Renal cortex interstitium (tissue), 11 donors: ENCODE data around the gene MAML3. TPM values are rescaled to one million over a fixed set of nuclear protein-coding genes. Genes with fewer than 3 reads are reported as not detected.

Experiments used
- DNase-seq, 11 donors: peaks; one replicate each; pipeline ENCODE4 v3.0.0-alpha.2; 2013; ENCODE audit warnings: low read depth in 9 of 11, low spot score in 4 of 11; ENCODE audit errors: extremely low read depth in 1 of 11
- polyA plus RNA-seq, 3 donors: library from polyadenylated mRNA; unstranded; fragments of 120-200 nt; gene quantifications; one replicate each; pipeline ENCODE4 v1.2.1, GENCODE V29; 2013; ENCODE audit not compliant: insufficient read length in 3 of 3

The MAML3 gene
- polyA plus RNA-seq, 3 donors, result 16.2 to 18.5 (median 17.8) TPM

DNA sequence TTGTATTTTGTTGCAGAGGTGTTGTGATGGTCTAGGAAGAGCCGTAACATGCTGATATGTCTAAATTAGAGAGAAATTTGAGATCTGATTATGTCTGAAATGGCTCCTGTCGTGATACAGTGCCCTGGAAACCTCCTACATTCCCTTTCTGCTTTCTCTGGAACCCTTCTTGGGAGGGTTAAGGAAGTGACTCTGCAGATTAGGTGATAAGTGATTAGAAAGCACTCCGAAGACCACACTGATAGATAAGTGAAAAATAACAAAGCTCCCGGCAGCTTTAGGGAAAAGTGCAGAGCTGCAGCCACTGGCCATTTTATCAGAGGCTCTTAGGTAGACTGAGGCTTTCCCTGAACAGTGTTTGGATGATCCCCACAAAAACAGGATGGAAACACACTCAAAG lies 377.7 kb downstream of the MAML3 start:
- DNase-seq, result no peak

DNA sequence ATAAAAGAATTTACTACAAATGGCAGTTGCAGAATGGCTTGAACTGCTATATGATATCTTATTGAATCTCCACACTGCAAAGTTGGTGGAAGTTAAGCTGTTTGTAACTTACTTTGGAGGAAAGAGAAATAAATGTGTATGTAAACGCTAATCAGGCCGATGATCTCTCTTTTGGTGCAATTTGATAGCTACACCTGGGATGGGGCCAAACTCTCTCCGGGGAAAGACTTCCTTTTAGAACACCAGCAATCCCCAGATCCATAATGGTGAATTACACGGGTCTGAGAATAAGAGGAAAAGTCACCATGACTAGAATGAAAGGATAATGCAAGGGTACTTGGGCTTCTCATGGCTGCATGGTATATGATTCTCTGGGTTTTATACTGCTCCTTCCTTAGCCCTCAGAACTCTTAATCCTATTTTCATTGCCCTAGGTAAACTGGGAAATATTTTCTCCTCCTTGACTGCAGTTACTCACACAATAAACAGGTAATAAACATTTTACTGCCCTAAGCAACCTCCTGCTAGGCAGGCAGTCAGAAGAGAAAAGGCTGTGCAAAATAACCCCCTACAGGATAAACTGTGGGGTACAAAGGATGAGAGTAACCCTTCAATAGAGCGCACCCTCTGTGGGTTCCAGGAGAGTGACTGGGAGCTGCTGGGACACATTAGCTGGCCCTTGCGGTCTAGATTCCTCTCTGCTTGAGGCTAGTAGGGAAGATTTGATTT lies 379.1 kb downstream of the MAML3 start:
- no peak for DNase-seq

DNA sequence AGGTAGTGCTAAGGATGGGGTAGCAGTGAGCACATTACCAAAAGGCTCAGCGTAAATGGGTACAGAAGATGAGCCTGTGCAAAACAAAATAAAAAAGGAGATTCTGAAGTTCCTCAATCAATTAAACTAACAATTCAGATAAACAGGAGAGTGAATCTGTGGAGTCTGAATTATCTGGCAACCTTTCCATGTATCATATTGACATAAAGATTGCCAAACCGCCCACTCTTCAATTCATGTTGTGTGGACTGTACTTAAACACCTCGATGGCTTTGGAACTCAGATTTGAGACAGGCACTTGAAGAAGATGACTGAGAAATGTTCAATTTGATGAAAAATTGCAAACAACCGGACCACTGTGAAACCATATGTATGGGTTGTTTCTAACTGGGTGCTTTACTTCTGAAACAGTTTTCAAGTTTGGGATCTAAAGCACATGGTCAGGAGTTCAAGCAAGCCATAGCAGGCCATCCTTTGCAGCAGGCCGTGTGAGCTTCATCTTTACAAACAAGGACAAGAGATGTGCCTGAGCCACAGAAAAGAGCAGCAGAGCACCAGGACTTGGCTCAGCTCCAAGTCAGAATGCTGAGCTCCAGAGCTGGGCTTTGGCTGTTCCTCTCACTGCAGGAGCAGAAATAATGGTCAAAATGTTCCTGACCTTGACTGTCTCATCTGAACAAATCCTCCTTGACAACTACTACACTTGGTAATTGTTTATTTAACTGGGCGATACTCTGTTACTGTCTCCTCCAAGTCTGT lies 380.2 kb downstream of the MAML3 start:
- DNase-seq, result no peak

DNA sequence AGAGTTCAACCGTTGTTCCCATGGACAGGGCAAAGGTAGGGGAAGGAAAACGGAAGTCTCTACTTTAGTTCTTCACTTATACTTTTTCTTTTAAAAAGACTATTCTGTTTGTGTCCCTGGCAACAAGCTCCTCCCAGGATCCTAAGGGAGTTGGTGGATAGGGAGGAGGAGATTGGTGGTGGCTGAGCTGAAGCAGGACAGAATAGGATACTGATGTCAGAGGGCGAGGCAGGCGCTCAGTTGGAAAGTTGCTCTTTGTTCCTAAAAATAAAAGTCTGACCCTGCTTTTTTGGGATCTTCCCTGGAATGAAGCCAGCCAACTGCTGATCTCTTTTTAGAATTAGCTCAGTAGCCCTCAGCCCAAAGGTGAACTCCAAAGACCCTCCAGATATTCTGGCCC lies 383.6 kb downstream of the MAML3 start:
- no peak for DNase-seq

DNA sequence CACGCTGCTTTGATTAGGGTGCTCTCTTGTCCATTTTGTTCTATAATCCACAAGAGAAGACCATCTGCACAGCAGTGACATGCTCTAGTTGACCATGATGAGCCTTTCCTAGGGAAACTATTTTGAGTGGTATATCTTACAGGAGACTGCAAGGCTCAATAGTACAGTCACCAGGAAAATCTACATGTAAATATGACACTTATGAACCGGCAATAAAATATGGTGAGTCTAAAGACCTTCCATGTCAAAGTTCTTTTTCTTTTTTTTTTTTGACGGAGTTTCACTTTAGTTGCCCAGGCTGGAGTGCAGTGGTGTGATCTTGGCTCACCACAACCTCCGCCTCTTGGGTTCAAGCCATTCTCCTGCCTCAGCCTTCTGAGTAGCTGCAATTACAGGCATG lies 384.6 kb downstream of the MAML3 start:
- no peak for DNase-seq

DNA sequence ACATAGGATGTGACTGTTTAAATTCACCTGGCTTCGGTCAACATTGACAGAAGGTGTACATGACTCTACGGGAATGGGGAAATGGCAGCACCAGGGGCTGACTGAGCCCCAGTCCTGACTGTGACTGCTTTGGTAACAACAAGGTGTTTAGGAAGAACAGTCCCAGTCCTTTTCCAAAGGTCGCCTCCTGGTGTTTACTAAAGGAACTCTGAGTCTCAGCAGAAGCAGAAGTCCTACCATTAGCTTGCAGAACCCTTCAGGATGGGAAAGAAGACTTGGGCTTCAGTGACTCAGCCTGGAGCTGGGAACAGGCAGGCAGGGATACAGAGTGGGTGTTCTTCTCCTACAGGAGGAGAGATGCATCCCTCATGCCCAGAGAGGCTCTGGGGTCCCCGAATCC lies 385.1 kb downstream of the MAML3 start:
- no peak for DNase-seq

DNA sequence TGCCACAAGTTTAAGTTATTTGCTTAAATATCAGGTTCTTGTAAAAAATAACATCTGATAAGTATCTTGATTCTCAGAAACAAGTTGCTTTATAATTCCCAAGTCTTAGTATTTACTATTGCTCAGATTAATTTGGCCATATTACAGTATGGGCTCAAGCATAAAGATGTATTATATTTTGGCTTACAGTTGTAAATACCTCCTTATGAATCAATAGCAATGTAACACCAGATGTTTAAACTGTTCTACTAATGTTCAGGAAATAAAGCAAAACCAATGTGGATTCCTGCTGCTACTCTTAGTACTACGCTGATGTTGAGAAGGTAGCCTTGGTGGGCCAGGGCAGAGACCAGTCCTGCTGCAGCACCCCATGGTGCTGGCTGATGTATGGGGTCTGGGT lies 385.6 kb downstream of the MAML3 start:
- no peak for DNase-seq

DNA sequence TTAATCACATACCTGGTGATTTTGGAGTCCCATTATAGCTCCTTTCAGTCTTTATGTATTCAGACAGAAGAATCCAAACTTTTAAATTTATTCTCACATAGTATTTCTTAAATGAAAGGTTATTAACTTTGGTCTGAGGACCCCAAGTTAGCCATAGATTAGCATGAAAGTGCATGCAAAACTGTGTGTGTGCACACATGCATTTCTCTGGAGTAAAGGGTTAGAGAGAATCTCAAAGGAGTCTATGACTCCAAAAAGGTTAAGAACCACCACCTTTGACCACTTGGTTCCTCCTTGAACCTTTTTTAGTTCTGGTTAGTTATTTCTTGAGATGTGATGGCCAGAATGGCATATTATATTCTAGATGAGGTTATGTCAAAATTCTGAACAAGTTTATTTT lies 386.4 kb downstream of the MAML3 start:
- no peak for DNase-seq

DNA sequence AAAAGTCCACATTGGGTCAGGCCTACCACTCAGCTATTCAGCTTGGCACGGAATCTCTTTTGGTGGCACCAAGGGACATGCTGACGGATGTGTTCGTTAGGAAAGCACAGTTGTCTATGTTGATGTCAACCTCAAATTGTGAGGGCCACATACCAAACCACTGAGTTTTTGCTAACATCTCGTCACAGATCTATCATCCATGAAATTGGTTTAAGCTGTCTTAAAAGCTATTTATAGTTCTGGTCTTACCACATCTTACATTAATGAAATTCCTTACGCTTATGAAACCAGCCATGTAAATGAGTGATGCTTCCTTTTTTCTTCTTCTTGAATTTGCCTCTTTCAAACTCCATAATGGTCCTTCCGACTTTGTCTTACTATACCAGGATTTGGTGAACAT lies 386.8 kb downstream of the MAML3 start:
- DNase-seq, result no peak

DNA sequence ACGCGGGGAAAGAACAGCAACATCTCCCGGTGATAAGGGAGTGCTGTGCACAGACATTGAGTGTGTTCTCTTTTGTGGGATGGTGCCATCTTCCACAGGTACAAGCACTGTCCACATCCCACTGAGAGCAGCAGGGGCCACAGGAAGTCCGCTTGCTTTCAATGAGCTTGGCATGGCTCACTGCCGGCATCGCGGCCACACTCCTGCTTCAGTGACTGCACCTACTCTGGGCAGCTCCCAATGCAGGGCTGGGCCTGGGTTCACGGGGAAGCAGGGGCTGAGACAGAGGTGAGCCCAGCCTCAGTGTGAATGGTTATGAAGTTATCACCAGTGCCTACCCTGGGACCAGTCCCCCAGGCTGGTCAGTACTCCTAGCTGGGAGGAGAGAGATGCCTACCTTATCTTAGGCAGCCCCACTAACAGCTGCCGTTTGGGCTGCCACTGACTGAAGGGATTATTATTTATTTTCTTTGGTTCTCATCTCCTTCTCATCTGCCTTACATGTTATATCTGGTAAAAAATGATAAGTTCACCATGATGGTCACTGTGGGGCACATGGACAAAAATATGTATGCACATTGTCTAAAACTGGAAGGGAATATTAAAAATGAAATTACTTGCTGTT lies 389.2 kb downstream of the MAML3 start:
- no peak for DNase-seq

DNA sequence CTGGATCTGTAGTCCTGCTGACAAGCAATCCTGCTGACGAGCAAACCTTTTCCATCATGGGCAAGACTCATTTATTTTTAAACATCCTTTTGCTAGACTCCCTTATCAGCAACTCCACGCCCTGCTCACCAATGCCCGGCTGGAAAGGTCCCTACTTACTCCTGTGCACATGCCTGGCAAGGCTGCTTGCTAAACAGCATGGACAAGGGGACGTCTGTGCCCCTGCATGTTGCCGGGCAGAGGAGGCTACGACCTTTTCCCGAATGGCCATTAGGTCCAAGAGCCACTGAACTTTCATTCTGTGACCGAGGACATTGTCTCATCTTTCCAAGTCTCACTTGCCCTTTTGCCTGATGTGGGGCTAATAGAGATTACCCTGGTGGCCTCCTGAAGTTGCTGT lies 389.8 kb downstream of the MAML3 start:
- DNase-seq, result no peak

DNA sequence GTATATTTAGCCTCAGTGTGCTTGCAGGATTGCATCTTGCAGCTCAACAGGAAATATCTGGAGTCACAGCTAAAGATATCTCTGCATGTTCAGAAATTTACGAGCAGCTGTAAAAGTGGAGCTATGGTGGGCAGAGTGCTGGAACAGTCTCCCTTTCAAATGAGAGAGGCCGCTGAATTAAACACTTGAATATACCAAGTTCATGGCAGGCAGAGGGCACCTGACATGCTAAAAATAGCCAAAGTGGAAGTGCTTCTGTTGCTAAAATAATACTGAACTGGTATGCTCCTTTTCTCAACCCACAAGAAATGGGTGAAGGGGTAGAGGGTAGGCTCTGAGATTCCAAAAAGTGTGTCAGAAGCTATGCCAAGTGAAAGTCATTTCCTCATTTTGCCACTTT lies 390.3 kb downstream of the MAML3 start:
- peak in 3 of 11 donors; percentile 46 to 75 (median 60) for DNase-seq

DNA sequence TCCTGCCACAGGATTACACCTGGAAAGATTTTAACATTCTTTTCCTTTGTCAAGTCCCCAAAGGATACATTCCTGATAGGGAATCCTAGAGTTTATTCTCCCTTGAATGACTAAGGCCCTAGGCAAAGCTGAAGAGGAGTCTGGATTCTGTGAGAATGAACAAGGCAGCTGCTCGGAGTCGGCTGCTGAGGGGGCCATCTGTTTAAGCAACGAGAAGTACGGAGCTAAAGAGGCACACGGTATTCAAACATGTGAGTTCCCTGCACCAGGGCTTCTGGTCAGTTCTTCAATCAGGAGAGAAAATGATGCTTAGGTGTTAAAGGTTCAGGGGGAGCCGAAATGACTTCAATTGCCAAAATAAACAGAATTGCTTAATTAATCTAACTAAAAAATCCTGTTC lies 390.8 kb downstream of the MAML3 start:
- DNase-seq, result no peak

DNA sequence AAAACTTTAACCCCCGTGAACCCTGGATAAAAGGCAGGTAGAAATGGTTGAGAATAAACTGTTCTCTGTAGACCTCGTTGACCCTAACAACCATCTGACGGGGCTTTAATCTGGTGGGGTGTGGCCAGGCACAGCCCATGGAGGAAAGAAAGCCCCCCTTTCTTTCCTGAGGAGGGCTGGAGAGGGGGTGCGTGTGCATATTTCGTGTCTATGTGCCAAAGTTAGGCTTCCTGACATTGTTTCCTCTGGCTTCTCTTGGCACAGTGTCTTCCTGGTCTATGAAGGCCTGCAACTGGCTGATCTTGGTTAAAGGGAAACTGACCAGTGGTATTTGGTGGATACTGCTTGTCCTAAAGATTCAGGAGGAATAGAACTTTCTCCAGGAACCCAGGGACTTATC lies 391.3 kb downstream of the MAML3 start:
- DNase-seq, result no peak

DNA sequence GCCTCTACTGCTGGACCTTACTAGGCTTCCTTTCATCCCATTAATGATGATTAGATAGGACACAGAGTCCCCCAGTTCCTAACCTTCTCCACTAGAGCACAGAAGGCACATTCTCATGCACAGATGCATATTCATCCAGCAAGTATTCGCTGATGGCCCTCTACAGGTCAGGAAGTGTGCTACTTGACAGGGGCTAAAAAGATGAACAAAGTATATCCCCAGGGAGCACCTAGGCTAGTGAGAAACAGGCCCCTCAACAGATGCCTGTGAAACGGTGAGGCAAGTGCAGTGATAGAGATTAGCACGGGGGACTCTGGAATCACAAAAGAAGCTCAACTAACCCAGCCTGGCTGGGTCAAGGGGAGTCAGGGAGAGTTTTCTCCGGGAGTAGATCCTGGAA lies 392.5 kb downstream of the MAML3 start:
- no peak for DNase-seq

DNA sequence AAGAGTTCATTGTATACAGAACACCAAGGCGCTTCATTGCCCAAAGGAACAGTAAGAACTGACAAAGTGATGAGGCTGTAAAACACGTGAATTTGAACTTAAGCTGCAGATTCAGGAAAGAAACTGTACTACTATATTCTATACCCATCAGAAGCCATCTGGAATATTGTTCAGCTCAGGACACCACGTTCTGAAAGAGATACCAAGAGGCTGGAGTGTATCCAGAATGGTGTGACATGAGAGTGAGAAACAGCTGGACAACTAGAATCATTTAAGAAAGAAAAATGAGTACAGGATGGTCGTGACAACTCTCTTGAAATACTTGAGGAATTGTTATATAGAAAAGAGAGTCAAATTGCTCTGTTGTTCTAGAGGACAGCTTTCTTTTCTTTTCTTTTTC lies 393.4 kb downstream of the MAML3 start:
- DNase-seq, result no peak

DNA sequence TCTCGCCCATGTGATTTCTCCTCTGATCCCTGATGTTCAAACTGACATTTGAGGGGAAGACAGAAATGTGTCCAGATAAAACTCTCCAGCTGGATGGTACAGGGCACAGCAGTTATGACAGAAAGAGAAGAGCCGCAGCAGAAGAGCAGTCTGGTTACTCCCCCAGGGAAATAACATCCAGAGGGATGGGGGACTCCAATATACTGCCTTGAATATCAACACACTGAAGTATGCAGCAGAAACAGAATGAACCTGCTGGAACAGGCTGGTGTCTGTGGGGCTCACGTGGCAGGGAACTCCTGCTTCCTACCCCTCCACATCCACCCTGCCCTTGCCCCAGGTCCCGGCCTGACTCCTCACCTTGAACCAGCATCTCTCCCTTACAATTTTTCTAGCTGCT lies 394.9 kb downstream of the MAML3 start:
- no peak for DNase-seq

DNA sequence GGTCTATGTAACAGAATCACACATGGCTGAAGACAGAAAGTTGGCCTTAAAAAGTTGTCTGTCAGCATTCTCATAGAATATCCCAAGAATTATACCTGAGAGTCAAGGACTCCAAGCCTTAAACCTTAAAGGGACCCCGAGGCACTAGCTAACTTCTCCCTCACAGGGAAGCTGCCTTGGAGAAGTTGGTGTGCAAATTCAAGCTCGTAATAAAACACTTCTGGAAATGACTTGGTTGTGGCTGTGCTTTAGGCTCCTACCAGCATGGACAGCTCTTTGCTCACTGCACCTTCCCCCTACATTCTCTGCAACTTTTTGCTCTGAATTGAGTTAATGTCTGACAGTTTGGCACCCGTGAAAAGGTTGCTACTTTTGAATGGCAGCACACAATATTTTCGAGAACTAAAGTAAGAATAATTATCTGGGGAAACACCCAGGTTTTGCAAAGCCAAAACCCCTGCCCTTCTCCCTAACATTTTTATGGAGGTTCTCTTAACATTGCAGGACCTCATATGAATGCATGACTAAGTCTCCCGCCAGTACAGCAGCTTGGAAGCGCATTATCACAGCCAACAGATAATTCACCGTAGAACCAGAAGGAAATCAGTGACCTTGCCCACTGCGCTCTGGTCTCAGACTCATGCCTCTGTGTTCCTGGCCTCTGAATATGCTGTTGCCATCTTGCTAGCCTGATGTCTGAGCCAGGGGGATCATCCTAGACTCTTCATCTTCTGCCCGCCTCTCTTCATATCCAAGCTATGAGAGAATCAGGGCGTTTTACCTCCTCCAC lies 397.4 kb downstream of the MAML3 start:
- DNase-seq, result no peak

DNA sequence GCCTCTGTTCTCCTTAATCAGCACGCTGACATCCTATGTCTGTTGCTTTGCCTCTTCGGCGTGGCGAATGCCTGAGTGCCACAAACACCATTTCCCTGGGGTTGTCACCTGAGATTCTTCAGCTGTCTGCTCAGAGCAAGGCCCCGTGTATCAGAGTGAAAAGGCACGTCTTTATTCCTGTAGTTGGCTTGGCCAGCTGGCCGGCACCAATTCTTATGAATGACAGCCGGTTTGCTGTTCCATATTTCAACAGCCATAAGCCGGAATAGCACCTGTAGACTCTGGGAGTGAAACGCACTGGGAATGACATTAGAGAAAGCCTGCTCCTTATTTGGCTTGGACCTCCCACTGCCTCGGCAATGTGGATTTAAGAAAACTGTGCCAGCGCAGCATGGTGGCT lies 399.0 kb downstream of the MAML3 start:
- DNase-seq, result no peak

DNA sequence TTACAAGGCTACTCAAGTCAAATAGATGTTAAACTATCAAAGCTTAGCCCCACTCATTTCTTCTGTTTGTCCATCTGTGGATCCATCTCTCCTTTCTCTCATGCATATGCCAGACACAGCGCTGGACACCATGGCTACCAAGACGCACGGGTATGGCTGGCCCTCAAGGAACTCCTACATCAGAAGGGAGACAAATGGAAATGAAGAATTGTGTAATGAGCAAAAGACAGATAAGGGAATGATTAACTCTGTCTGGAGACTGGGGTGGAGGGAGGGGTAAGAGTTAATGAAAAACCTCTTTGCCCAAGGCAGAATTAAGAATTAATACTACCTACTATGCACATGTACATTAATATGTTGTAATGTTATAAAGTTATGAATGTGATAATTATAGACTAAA lies 400.3 kb downstream of the MAML3 start:
- DNase-seq, result no peak
